GM13976 (cell line): ENCODE data around the gene PKNOX1.
"Not testable (repeated sequence)": the region's sequence is repeated elsewhere in the genome, so short reads cannot be mapped to it uniquely, and the experiment has no call there.

Experiments used
- DNase-seq: peaks from one replicate; pipeline ENCODE4 v3.0.0; 2012; ENCODE audit warnings: low spot score
- in situ Hi-C: fragments of 300-500 bp; cut with MboI; formaldehyde crosslinking; loops from one replicate; pipeline ENCODE4 v1.12.0; 2022; ENCODE audit warnings: low sequenced_read_pairs, mixed read lengths, inconsistent platforms; ENCODE audit not compliant: unreplicated experiment
- TF ChIP-seq, protein P1 (sequence below): IDR thresholded peaks from 2 replicates; pipeline ENCODE4 v1.5.1; 2012; ENCODE audit warnings: borderline replicate concordance, mild to moderate bottlenecking; ENCODE audit not compliant: insufficient read depth; ENCODE audit errors: extremely low read depth, missing control alignments, control extremely low read depth

The PKNOX1 gene

DNA sequence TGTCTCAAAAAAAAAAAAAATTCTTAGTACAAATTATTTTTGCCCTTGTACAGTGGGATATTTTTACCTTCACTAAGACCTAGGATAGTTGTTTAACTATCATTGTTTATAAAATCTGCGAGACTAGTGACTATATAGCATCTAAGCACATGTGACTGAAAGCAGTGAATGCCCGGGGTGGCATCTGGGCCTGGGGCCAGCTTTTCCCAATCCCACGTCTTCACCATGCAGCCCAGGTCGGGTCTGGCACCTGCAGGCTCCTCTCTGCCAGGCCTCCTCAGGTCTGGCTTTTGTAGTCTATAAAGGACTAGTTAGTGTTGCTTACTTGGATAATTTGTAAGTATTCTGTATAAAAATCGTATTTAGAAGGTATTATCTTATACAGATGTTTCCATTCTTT is 60.5 kb downstream of the PKNOX1 start:
- in situ Hi-C loops = no loop called here
- TF ChIP-seq, protein P1, sequence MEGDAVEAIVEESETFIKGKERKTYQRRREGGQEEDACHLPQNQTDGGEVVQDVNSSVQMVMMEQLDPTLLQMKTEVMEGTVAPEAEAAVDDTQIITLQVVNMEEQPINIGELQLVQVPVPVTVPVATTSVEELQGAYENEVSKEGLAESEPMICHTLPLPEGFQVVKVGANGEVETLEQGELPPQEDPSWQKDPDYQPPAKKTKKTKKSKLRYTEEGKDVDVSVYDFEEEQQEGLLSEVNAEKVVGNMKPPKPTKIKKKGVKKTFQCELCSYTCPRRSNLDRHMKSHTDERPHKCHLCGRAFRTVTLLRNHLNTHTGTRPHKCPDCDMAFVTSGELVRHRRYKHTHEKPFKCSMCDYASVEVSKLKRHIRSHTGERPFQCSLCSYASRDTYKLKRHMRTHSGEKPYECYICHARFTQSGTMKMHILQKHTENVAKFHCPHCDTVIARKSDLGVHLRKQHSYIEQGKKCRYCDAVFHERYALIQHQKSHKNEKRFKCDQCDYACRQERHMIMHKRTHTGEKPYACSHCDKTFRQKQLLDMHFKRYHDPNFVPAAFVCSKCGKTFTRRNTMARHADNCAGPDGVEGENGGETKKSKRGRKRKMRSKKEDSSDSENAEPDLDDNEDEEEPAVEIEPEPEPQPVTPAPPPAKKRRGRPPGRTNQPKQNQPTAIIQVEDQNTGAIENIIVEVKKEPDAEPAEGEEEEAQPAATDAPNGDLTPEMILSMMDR = no peak
- DNase-seq = no peak

DNA sequence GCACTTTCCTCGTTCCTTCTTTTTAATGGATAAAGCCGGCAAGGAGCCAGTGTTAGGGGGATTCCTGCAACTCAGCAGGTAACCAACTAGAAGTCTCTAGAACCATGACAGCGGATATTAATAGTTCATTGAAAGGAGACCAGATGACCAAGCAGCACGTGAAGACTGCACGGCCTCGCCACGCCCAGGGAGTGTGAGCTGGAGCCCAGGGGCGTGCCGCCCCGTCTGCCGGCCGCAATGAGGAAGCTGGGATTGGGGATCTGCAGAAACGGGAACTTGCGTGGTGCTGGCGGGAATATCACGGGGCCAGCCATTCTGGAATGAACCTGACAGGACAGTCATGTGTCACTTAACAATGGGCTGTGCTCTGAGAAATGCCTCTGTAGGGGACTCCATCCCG is 62.5 kb downstream of the PKNOX1 start:
- DNase-seq, in situ Hi-C loops: not testable (repeated sequence)

DNA sequence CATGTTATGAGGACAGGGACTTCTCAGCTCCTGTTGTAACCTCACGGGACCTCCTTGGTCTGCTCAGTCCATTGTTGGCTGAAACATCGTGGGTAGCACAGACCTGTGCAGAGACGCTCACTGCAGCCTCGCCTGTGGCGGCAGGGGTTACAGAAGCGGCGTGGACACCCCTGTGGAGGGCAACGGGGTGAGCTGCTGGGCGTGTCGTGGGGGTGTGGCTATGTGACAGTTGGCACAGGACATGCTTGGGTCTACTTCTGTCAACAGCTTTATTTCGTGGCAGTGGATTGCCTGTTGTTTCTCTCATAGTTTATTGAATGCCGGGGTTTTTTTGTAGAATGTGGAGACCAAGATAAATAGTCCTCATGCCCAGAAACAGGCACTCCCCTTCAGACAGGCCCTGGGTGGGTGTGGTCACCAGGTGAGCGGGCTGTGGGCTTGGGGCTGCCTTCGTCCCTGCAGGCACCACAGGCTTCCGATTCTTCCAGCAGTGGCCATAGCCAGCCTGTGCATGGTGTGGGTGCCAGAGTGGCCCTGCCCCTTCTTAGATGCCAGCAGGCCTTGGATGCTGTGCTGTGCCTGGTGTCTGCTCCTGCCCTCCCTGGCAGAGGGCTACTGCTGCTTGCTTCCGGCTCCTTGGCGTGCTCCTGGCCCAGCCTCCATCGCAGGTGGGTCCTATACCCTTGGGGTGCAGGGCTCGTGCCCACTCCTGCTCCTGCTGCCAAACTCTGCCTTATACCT is 63.7 kb downstream of the PKNOX1 start:
- DNase-seq, in situ Hi-C loops: not testable (repeated sequence)

DNA sequence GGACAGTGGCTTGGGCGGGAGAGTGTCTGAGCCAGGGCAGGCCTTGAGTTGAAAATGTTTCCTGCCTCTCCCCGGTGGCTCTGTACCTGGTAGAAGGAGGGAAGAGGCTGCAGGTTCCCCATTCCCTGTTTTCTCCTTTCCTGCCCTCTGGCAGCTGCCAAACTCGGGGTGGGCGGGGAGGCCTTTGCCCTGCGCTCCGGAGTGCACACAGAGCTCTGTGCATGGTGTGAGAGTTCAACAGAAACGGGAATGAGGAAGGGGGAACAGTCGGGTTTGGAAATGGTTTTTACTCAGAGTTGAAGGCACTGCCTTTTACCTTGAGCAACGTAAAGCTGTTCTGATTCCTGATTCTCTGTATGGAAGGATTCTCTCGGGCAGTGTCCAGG is 64.3 kb downstream of the PKNOX1 start:
- in situ Hi-C loops, DNase-seq: not testable (repeated sequence)

DNA sequence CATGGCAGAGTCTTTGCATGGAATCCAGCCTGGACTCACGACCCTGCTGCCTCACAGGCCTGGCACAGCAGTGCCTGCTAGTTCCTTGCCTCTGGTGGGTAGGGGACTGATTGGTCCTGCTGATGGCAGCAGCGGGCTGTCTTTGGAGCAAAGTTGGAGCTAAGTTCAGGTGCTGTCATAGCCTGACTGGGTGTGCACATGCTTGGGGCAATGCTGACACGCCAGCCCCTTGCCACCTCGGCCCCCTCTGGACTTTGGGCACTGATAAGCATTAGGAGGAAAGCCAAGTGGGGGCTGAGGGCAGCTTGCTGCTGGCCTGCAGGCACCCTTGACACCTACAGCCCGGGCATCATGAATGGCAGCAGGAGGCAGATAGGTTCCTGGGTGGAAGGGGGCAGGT is 67.8 kb downstream of the PKNOX1 start:
- in situ Hi-C loops, DNase-seq: not testable (repeated sequence)

DNA sequence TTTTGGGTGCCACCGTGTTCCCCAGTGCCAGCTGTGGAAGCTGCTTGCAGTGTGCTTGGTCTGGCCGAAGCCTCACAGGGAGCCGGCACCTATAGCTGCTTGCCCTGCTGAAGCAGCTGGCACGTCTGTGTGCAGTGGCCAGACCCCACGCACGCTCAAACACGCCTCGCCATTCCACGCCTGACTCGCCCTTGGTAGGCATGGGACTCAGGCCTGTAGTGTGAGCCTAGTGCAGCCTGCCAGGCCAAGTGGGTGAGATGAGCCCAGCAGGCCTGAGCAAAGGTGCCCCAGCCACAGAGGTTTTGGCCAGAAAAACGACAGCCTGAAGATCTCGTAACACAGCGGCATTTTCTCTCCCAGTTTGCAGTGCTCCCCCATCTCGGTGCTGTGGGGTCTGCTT is 68.9 kb downstream of the PKNOX1 start:
- DNase-seq, in situ Hi-C loops: not testable (repeated sequence)

DNA sequence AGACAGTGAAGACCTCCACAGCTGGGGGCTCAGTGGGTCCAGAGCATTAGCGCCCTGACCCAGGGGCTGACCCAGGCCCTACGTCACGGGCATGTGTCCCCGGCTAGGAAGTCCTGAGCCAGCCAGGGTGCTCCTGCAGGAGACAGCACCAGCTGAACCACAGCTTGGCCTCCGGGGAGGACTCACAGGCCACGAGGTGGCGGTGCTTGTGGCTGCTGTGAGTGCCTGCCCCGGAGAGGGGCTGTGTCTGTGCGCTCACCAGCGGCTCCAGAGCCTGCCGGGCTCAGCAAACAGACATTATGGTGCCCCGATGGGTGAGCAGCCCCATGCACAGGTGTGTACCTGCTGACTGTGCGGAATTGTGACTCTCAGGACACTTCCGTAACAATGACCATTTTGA is 70.2 kb downstream of the PKNOX1 start:
- in situ Hi-C loops, DNase-seq: not testable (repeated sequence)

DNA sequence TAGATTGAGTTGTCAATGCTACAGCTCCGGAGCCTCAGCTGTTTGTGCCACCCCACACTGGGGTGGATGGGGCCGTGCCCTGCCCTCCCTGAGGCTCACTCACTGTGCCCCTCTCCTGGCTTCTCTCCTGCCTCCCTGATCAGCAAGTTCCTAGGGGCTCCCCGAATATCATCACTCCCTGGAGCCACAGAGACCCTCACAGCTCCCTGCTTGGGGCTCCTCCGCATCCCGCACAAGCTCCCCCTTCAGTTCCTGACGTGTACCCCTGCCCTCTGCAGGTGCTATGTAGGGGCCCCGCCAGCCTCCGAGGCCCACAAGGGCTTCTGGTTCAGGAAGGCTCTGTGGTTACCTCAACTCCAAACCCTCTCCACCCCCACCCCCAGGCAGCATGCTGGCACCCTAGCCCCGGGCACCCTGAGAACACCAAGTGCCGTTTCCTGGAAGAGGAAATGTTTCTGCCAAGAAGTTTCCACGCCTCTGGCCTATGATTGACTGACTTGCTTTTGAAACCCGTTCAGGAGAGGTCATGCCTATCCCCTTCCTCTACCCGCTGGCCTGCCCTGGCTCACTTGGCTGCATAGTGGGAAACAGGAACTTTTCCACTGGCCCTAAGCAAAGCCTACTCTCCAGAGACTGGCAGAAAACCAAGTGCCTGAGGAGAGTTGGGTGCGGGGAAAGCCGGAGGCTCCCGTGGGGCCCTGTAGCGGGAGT is 71.0 kb downstream of the PKNOX1 start:
- in situ Hi-C loops, DNase-seq: not testable (repeated sequence)

DNA sequence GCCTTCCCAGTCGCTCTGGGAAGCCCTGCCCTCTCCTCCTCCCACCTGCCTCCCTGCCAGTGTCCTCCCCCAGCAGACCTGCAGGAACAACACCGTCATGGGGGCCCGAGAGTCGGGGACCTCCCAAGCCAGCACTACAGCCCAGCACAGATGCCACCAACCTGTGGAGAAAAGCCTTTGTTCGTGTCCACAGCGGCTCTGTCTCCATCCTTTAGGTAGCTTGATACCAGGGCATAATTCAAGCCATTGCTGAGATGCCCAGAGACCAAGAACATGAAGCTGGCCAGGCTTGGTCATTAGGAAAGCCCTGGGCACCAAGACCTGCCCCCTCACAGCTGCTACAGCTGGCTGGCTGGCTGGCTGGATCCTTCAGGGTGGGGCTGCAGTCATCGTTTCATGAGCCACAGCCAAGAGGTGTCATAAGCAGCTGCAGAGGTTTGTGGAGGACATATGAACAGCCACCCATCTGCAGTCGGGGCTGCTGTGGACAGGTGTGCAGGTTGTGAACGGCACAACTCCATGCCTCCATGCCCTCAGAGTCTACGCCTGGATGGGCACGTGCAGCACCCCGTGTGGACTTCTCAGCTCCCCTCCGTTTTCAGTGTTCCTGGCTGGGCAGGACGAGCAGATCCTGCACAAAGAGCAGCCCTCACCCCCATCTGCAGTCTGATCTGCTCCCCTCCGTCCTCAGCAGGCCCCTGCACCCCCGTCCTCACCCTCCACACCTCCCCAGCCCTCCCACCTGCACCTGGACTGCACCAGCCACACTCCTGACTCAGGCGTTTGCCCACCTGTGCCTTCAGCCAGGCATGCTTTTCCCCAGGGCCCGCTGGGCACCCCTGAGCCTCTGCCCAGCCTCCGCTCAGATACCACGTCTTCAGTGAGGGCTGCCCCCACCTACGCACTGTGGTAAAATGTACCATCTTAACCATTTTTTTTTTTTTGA is 71.8 kb downstream of the PKNOX1 start:
- DNase-seq, in situ Hi-C loops: not testable (repeated sequence)

DNA sequence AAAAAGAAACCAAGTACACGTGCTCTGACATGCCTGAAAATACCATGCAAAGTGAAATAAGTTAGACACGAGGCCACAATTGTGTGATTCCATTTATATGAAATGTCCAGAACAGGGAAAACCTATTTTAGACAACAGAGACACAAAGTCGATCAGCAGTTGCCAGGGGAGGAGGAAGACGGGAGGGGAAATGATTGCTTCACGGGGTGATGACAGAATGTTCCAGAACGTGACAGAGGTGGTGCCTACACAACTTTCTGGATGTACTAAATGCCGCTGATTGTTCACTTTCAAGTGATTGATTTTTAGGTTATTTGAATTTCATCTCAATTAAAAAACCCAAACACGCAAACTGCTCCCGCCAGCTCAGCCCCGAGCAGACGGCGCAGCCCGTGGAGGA is 78.8 kb downstream of the PKNOX1 start:
- in situ Hi-C loops, DNase-seq: not testable (repeated sequence)

DNA sequence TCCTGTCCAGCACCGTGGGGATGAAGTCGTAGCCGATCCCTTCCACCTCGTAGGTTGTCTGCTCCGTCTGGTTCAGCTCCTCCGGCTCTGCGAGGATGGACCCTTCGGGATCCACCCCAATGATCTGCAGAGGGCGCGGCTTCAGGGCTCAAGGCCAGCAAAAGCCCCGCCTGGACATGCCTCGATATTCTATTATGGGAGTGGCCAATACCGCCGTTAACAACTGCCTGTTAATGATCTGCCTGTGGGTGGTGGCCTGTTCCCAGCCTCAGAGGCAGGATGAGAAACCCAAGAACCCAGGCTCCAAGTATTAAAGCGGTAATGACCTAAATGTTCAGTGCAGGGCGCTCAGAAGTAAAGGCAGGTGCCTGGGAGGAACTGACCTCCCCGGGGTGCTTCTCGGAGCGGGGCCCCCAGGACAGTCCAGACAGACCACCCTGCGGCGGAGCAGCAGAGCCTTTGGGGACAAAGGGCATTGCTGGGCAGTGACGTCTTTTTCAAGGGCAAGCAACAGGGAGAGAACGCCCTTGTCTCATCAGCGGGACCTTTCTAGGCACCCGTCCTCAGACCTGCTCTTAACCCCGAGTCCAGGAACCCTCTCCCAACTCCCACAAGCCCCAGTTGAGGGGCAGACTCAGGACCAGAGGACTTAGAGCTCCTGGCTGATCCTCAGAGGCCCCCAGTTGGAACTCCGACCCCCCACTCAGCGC is 88.7 kb downstream of the PKNOX1 start:
- DNase-seq, in situ Hi-C loops: not testable (repeated sequence)

DNA sequence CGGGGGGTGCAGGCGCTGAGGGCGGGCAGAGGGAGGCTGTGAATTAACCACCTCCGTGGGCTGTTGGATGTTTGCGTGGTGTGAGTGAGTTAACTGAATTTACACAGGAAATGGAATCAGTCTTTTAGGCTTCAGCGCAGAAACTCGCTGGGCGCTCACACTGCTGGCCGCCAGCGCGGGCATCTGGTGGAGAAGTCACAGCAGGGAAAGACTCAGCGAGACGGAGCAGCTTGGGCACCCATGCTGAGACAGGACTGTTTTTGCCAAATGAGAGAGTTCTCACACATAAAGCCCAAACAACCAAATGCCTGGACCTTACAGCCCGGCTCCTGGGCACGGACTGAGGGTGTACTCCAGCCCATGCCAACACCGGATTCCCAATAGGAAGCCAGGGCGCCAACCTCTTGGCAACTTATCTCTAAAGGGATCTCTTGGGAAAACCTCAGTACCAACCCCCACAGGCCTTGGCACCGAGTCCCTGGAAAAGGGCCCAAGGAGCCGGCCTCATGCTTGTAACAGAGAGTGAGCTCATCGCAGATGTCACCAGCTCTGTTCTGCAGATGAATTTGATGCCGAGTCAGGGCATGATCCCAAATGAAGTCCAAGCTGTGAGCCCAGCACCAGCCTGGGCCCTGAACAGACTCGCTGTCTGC is 90.0 kb downstream of the PKNOX1 start:
- DNase-seq, in situ Hi-C loops: not testable (repeated sequence)

DNA sequence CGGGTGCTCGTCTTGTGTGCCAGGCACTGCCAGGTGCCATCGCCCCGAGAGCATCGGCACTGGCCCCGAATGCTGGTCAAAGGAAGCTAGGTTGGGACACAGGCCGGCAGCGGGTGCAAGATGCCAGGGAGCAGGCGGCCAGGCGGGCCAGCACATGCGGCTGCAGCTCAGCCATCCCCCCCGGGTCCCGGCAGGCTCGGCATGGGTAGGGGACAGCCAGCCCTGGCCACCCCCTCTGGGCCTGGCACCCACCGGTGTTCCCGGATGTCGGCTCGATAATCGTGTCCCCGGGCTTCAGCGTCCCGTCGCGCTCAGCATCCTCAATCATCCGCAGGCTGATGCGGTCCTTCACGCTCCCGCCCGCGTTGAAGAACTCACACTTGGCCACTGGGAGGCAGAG is 91.6 kb downstream of the PKNOX1 start:
- DNase-seq = not testable (repeated sequence)

DNA sequence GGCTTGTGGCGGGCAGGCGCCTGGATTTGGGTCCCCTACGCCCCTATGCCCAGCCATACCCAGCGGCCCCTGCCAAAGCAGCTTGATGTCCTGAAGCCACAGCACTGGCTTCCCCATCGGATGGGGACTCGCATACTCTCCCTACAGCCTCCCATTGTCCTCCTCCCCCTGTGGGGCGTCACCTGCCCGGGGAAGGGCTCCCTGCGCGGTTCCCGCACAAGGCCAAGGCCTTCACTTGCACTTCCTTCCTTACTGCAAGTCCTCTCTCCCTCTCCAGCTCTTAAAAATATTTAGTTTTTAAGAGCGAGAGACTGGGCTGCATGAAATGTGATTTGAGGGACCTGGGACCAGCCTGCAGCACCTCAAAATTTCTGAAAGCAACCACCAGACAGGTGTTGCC is 92.3 kb downstream of the PKNOX1 start:
- in situ Hi-C loops, DNase-seq: not testable (repeated sequence)

More for the DNA sequence above, 91.6 kb downstream of the PKNOX1 start:
- in situ Hi-C loops = not testable (repeated sequence)

DNA sequence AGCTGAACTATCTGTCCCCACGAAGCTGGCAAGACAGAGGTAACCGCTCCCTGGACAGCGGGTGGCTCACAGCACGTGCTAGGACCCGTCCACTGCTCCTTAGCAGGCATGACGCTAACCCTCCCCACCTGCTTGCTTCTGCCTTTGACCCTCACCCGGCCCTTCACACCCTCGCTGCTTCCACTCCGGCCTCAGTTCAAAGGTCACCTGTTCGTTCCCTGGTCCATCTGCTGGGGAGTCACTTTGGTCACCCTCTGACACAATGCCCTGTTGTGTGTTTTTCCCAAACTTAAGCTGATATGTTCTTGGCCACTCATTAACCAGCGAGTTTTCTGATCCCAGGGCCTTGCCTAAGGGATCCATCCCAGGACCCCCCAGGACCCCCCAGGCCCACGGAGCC is 93.7 kb downstream of the PKNOX1 start:
- DNase-seq, in situ Hi-C loops: not testable (repeated sequence)

DNA sequence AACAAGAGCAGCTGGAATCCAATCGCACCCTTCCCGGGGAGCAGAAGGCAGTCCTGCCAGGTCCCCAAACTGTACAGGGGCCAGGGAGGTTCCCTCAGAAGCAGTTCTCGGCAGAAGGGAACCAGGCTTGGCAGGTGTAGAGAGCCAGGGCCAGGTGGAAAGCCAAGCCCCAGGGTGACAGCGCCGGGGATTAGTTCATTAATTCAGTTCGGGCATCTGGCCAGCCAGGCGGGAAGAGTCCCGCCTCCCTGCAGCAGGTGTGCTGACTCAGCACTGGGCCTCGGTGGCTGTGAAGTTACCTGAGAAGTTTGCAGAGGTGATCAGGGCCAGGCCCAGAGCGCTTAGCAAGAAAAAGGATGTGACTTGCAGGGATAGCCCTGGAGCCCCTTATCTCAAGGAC is 95.3 kb downstream of the PKNOX1 start:
- DNase-seq, in situ Hi-C loops: not testable (repeated sequence)
